GM06990 (cell line): ENCODE data around the gene FASN.

Source experiments
- DNase-seq: peaks from one replicate; pipeline ENCODE4 v3.0.0-alpha.2; 2011; ENCODE audit not compliant: insufficient read length; ENCODE audit errors: extremely low read depth
- H3K27me3 ChIP-seq: replicated peaks from 2 replicates; pipeline ENCODE4 v1.6.0; 2011; ENCODE audit warnings: low read length; ENCODE audit not compliant: control insufficient read depth, insufficient read depth
- H3K36me3 ChIP-seq: 2 replicates; pipeline ENCODE4 v1.5.1; 2011; ENCODE audit warnings: low read length; ENCODE audit not compliant: control insufficient read depth, insufficient read depth
- H3K4me3 ChIP-seq: replicated peaks from 2 replicates; pipeline ENCODE4 v1.5.1; 2011; ENCODE audit warnings: low read depth, mild to moderate bottlenecking, control low read depth, low read length
- TF ChIP-seq, protein P1 (sequence below): IDR thresholded peaks from 2 replicates; pipeline ENCODE4 v1.5.1; 2011; ENCODE audit warnings: low read length, control low read depth, mild to moderate bottlenecking, inconsistent platforms; ENCODE audit not compliant: insufficient read depth, poor library complexity, severe bottlenecking

FASN gene

DNA sequence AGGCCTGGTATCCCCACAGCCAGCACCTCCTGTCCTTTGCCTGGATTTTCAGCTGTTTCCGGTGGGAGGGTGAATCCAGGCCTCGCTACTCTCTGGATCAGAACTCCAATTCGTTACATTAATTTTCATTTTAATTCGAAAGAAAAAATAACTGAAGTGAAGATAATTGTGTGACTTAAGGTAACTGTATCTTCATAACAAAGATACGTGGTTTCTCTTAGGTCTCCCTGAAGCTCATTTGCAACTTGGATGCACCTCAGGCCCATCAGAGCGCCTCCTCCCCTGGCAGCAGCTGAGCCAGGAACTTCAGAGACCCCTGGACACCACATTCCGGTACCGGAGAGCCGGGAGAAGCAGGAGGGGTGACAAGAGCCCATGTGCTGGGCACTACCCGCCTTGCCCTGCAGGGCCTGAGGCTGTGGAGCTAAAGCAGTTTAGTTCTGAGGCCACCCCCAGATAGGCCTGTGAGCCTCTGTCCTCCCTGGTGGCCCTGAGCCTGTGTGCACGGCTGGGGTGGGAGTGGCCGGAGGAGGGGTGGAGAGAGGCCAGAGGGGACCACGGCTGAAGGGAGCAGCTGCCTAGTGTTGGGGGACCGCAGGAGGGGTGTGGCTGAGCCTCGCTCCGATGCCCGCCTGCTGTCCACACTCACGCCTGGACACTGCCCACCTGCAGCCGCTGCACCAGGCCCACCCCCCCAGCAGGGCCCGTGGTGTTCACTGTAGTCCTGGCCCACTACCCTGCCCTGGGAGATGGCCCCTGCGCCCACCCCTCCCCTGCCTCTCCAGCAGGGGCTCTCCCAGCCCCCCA lies 21.0 kb downstream of the FASN start:
- TF ChIP-seq, protein P1, sequence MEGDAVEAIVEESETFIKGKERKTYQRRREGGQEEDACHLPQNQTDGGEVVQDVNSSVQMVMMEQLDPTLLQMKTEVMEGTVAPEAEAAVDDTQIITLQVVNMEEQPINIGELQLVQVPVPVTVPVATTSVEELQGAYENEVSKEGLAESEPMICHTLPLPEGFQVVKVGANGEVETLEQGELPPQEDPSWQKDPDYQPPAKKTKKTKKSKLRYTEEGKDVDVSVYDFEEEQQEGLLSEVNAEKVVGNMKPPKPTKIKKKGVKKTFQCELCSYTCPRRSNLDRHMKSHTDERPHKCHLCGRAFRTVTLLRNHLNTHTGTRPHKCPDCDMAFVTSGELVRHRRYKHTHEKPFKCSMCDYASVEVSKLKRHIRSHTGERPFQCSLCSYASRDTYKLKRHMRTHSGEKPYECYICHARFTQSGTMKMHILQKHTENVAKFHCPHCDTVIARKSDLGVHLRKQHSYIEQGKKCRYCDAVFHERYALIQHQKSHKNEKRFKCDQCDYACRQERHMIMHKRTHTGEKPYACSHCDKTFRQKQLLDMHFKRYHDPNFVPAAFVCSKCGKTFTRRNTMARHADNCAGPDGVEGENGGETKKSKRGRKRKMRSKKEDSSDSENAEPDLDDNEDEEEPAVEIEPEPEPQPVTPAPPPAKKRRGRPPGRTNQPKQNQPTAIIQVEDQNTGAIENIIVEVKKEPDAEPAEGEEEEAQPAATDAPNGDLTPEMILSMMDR, result no peak
- DNase-seq, result no peak
- Histone ChIP-seq H3K36me3 (peaks cover 26% of the 10 kb centered on the region), H3K27me3 (no peaks in the 10 kb centered on the region), H3K4me3 (no peak overlapping the region)

DNA sequence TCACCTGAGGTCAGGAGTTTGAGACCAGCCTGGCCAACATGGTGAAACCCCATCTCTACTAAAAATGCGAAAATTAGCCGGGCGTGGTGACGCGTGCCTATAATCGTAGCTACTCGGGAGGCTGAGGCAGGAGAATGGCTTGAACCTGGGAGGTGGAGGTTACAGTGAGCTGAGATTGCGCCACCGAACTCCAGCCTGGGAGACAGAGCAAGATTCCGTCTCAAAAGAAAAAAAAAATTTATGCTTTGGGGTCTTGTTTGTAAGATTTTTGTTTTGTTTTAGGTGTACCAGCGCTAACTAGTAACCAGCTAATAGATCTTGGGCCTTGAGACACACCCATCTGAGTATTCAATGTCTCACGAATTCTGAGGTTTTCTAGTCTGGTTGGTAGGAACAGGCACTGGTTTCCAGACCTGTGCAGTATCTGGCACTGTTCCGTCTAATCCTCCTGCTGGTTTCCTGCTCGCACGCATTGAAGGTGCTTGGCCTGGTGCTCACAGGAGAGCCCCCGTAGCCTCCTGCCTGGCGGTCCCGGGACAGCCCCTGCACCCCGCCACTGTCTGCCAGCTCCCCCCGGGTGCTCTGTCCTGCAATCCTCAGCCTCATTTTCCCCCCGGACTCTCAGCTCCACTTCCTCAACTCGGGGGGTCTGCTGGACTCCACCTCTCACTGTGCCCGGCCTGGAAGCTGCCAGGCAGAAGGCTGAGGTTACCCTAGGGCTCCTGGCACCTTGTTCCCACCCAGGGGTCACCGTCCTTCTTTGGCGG lies 21.8 kb downstream of the FASN start:
- Histone ChIP-seq H3K27me3 (no peaks in the 10 kb centered on the region), H3K36me3 (peaks cover 22% of the 10 kb centered on the region), H3K4me3 (no peak overlapping the region)
- TF ChIP-seq, protein P1, result no peak
- no peak for DNase-seq

DNA sequence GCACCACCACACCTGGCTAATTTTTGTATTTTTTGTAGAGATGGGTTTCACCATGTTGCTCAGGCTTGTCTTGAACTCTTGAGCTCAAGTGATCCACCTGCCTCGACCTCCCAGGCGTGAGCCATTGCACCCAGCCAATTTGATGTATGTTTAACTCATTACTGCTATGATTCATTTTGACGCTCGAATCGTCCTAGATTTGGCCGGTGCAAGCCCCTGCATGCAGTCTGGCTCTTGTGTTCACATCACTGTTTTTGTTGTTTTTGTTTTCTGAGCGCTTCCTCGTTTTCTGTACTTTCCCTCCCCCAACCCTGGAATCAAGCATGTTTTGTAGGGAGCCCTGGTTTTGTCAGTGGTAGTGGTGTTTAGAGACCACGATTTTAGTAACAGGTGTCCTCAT lies 24.6 kb downstream of the FASN start:
- peaks cover 4% of the 10 kb centered on the region for H3K36me3 ChIP-seq
- TF ChIP-seq, protein P1, result no peak
- H3K27me3 ChIP-seq, result no peaks in the 10 kb centered on the region
- no peak overlapping the region for H3K4me3 ChIP-seq
- no peak for DNase-seq

DNA sequence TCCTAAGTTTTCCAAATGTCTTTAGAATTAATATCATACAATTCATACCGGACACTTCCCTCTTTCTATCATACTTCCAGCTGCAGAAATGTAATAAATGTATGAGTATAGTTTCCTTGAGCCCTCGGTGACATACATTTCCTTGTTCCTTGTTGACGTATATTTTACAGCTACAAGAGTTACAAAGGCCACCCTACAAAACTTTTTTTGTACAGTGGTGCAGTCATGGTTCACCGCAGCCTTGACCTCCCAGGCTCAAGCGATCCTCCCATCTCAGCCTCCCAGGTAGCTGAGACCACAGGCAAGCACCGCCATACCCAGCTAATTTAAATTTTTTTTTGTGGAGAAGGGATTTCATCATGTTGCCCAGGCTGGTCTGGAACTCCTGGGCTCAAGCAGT lies 25.2 kb downstream of the FASN start:
- Histone ChIP-seq H3K27me3 (no peaks in the 10 kb centered on the region), H3K4me3 (no peak overlapping the region), H3K36me3 (no peaks in the 10 kb centered on the region; the same call in 1 of the 2 replicates)
- no peak for DNase-seq
- TF ChIP-seq, protein P1, result no peak

DNA sequence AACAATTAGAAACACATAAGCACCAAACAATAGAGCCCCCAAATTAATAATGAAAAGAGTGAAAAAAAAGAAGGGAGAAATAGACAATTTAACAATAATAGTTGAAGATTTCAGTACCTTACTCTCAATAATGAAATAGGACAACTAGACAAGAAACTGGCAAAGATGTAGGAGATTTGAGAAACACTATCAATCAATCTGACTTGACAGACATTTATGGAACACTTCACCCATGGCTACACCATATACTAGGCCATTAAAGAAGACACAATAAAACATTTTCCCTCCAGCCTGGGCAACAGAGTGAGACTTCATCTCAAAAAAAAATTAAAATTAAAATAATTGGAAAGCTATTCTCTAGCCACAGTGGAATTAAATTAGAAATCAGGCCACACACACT lies 27.4 kb downstream of the FASN start:
- TF ChIP-seq, protein P1, result no peak
- H3K4me3 ChIP-seq, result no peak overlapping the region
- DNase-seq, result no peak
- H3K36me3 ChIP-seq, result no peaks in the 10 kb centered on the region
- no peaks in the 10 kb centered on the region for H3K27me3 ChIP-seq
